GM19463 (cell line): ENCODE data around the gene SLC22A3.
A peak's percentile ranks its signal among the peaks of the same experiment; 100 is the strongest.

Experiments used
- ATAC-seq: cut with Tn5 transposase; IDR thresholded peaks from one replicate; pipeline ENCODE4 v1.9.1; 2021; ENCODE audit warnings: mild to moderate bottlenecking, moderate library complexity; ENCODE audit not compliant: unreplicated experiment

SLC22A3 gene

DNA sequence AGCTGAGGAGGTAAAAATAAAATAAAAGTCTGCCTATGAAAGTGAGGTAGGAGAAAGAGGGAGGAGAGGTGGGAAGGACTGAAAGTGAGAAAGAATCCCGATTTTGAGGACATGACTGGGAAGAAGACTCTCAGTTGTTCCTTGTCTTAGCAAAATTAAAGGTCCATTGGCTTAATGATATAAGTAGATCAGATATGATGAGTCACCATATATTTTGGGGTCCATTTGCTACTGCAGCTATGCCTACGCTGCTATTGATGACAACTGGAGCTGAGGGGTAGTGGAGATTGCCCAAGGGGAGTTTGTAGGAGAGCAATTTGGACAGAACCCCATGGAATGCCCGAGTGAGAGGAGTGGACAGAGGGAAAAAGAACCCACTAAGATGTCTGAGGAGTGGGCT lies 15.1 kb upstream of the SLC22A3 start:
- ATAC-seq = no peak

- ATAC-seq = no peak
Observed at GRCh38 chr6:160333841-160334240, 14.3 kb upstream of the SLC22A3 start.

- no peak for ATAC-seq
Observed at GRCh38 chr6:160336200-160336599, 12.0 kb upstream of the SLC22A3 start.

- no peak for ATAC-seq
Observed at GRCh38 chr6:160337301-160337700, 10.9 kb upstream of the SLC22A3 start.

DNA sequence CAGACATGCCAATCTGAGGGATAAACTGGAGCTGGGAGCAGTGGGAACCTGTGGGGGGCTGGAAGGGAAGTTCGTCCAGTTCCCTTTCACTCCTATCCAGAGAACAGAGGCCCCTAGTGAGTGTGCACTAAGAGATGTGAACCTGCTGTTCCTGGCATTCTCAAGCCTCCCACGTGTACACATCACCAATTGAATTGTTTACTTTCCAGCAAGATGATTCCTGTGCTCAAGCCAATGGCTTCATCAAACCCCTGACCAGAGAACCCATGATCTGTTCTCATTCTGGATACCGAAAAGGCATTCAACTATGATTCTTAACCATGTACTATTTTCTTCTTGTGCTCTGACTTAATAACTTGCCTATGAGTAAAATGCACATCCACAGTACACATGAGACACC lies 10.2 kb upstream of the SLC22A3 start:
- ATAC-seq = no peak

- no peak for ATAC-seq
Observed at GRCh38 chr6:160343144-160343543, 5.0 kb upstream of the SLC22A3 start.

GRCh38 chr6:160344271-160344670 lies 3.9 kb upstream of the SLC22A3 start:
- no peak for ATAC-seq

DNA sequence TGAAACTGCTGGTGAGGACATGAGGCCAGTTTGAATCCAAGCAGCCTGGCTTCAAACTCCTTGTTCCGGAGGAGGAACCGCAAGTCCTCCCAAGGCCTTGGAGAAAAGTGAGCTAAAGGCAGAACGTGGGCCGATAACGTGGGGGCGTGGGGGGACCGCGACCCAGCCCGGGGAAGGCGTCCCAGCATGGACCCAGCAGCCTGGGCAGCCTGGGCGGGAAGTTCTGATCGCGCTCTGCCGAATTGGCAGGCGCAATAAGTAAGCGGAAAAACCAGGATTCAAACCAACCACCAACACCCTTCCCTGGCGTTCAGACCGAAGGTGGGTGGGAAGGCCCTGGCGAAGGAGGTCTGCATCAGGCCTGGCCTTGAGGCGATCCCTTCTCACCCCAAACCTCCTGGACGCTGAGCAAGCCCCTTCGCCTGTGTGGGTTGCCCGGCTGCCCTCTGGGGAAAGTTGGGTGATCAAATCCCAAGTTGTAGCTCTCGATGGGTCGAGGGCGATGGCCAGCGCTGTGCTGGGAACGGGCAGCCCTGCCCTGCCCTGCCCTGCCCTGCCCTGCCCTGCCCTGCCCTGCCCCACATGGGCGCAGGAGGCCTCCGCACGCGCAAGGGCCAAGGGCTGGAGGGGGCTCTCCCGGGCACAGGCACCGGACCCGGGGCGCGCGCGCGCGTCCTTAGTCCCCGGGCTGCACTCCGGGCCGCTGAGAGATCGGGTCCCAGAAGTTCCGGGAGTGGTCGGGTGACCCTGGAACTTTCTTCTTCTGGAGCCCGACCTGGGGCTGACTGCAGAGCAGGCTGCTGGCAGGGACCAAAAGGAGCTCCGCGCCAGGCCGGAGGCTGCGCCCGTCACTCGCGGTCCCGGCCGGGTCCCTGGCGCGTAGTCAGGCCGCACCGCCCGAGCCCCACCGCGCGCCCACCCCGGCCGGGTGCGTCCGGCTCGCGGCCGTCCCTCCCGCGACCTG lies 637 bp upstream of the SLC22A3 start:
- no peak for ATAC-seq

DNA sequence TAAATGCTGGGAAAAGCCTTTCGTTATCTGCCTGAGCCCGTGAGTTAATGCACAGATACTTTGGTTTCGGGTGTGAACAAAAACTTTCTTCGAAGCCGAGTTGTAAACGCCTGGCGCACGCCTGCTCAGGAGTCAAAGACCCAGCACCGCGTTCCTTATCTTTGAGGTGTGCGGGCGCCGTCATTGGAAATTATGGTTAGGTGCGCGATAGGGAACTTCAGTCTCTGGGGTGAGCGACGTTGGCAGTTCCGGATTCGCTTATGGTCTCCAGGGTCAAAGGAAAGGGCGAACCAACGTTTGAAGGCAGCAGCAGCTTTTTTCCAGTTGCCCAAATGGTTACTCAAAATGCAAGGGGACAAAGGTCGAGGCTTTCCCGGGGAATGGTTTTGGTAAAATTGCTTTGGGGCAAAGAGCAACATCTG lies 853 bp downstream of the SLC22A3 start:
- ATAC-seq = peak; percentile 25

DNA sequence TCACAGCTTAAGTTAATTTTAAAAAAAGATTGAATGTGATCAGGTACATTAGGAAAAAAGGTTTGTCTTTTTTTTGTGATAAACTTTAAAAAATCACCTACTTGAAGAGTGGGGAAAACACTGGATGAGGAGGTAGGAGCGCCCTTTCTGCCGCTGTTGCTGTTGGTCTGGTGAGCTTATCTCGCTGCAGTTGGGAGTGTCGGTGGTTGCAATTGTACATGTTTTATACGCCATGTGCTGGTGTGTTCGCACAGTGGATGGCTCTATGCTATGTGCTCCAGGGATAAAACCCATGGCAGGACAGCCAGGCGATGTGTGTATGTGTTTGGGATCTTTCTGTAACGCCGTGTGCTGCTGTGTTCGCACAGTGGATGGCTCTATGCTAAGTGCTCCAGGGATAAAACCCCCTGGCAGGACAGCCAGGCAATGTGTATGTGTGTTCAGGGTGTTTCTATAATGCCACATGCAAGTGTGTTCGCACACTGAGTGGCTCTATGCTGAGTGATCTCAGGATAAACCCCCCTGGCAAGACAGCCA lies 1.7 kb downstream of the SLC22A3 start:
- ATAC-seq = no peak

DNA sequence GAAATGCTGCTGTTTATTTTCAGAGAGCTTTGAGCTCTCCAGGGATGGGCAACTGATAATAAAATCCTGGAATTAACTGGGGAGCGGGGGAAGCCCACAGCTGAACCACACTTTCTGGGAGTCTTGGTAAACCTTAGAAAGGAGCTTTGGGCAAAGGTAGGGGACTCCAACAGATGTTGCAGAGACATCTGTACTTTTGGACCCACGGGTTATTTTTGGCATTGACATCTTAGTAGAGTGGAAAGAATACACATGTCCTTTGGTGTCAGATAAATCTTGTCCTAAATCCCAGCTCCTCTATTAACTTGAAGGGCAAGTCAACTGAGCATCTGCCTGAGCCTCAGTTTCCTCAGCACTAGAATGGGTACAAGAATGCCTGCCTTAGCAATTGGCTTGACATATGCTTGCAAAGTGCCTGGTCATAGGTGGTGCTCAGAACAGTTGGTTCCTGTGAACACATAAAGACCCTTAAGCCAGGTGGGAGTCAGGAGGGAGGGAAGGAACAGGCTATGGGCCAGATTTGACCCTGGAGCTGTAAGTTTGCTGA lies 5.8 kb downstream of the SLC22A3 start:
- no peak for ATAC-seq

- ATAC-seq = no peak
Observed at GRCh38 chr6:160355001-160355400, 6.8 kb downstream of the SLC22A3 start.

DNA sequence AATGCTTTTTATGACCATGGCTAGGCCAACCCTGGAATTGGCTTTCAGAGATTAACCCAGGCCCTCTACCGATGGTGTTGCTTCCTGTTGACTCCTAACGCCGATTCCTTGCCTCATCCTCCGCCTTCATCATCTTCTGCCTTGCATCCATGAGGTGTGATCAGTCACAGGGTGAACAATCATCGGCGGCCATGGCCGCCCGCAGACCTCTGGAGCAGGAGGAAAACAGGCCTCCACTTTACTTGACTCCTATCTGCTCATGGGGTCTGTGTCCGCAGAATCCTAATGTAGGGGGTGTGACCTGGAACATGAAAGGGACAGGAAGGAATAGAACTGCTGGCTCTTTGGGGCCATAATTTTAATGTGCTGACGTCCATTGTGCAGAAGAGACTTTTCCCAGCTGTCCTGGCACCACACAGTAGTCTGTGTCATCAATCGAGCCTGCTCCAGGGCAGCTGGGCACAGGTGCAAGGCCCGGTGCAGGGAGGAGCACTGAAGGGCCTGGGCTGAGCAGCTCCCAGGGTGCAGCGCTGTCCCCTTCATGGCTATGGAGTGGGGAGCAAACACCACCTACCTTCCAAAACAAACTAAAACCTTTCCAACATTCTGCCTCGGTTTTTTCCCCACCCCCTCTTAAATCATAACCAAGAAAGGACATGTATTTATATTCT lies 8.0 kb downstream of the SLC22A3 start:
- no peak for ATAC-seq

DNA sequence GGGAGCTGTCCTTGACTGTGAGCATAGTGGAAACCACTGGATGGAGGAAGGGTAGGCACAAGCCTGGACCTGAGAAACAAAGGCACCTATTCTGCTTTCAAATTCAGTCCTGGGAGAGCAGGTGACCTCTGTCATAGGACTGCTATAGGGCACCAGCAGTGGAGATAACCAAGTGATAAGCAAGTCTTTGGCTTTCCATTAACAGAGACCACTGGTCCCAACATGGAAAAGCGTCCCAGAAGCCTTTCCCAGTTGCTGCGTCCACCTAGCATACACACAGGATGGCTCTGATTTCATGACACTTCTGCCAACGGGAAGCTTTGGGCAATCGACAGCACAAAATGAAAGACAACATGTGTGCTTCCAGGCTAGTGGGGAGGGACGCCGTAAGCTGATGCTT lies 8.9 kb downstream of the SLC22A3 start:
- ATAC-seq = no peak

GRCh38 chr6:160358225-160359119 lies 10.3 kb downstream of the SLC22A3 start:
- no peak for ATAC-seq

DNA sequence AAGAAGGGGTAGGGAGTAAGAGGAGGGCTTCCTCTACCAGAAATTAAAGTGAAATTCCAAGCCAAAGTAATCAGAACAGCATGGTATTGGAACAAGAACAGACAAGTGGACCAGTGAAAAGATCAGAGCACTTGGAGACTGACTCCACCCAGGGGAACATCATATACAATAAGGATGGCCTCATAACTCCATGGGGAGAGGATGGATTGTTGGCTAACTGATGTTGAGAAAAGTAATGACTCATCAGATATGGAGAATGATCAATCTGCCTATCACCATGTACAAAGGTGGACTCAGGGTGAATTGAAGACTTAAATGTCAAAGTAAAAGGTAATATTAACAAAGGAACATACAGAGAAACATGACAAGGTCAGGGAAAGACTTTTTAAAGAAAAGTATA lies 12.8 kb downstream of the SLC22A3 start:
- no peak for ATAC-seq

DNA sequence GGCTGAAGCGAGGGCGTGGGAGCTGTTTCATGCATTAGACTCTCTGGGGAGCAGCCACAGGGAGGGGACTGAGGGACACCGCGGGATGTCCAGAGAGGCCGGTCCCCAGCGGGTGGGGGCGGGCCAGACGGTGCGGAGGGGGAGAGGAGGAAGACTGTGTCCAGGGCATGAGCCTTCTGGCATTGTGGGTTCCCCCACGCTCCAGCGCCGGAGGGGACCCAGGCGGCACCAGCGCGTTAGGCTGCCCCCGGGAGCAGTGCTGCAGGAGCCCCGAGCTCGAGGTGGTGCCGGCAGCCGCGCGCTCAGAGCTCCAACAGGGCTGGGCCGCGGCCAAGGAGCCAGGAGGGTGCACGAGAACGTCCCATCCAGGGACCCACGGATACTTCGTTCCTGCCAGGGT lies 14.4 kb downstream of the SLC22A3 start:
- no peak for ATAC-seq

GRCh38 chr6:160363016-160363996 lies 15.1 kb downstream of the SLC22A3 start:
- ATAC-seq = peak; percentile 72

- ATAC-seq = no peak
Observed at GRCh38 chr6:160365117-160365516, 16.9 kb downstream of the SLC22A3 start.
